ENCODE results near the gene COL1A1. TPM values are rescaled to one million over a fixed set of nuclear protein-coding genes. Genes with fewer than 3 reads are reported as not detected.
A peak's percentile ranks its signal among the peaks of the same experiment; 100 is the strongest.

COL1A1 gene
- total and polyA plus RNA-seq, 2 of the 13 experiments (the other 11 are each of a cell fraction or from before 2014, with no cell fraction given) = 0.05 TPM; not detected in 1

GRCh38 chr17:50149417-50150353, 51.7 kb downstream of the COL1A1 start (continued):
- no peak; the same call in 1 of the 2 replicates for TF ChIP-seq TERF1 (CRISPR knock-in tag; IDR thresholded peaks at IDR 0.05)
- TF ChIP-seq THAP8 (CRISPR knock-in tag; IDR thresholded peaks at IDR 0.05; ENCODE audit: borderline replicate concordance) = no peak
- TF ChIP-seq RARA (CRISPR knock-in tag; IDR thresholded peaks at IDR 0.05) = no peak
- TF ChIP-seq REST (IDR thresholded peaks at IDR 0.05; ENCODE audit: borderline replicate concordance in 1 of 2, low read depth in 1 of 2, low read length in 2 of 2) = no peak
- TF ChIP-seq ZFYVE20 (CRISPR knock-in tag; IDR thresholded peaks at IDR 0.05; ENCODE audit: borderline replicate concordance, low read depth) = peak; percentile 91; the same call in 1 of the 2 replicates
- no peak for TF ChIP-seq CENPT (CRISPR knock-in tag; IDR thresholded peaks at IDR 0.05; ENCODE audit: low read depth)
- TF ChIP-seq, protein P1, sequence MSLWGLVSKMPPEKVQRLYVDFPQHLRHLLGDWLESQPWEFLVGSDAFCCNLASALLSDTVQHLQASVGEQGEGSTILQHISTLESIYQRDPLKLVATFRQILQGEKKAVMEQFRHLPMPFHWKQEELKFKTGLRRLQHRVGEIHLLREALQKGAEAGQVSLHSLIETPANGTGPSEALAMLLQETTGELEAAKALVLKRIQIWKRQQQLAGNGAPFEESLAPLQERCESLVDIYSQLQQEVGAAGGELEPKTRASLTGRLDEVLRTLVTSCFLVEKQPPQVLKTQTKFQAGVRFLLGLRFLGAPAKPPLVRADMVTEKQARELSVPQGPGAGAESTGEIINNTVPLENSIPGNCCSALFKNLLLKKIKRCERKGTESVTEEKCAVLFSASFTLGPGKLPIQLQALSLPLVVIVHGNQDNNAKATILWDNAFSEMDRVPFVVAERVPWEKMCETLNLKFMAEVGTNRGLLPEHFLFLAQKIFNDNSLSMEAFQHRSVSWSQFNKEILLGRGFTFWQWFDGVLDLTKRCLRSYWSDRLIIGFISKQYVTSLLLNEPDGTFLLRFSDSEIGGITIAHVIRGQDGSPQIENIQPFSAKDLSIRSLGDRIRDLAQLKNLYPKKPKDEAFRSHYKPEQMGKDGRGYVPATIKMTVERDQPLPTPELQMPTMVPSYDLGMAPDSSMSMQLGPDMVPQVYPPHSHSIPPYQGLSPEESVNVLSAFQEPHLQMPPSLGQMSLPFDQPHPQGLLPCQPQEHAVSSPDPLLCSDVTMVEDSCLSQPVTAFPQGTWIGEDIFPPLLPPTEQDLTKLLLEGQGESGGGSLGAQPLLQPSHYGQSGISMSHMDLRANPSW (CRISPR knock-in tag; IDR thresholded peaks at IDR 0.05; ENCODE audit: borderline replicate concordance) = no peak
- no peak for TF ChIP-seq ZFP41 (CRISPR knock-in tag; IDR thresholded peaks at IDR 0.05; ENCODE audit: borderline replicate concordance)
- no peak for TF ChIP-seq ZNF7 (CRISPR knock-in tag; IDR thresholded peaks at IDR 0.05)
- peak; percentile 66; the same call in 1 of the 2 replicates for TF ChIP-seq RFXAP (CRISPR knock-in tag; IDR thresholded peaks at IDR 0.05; ENCODE audit: borderline replicate concordance)
- TF ChIP-seq, protein P2, sequence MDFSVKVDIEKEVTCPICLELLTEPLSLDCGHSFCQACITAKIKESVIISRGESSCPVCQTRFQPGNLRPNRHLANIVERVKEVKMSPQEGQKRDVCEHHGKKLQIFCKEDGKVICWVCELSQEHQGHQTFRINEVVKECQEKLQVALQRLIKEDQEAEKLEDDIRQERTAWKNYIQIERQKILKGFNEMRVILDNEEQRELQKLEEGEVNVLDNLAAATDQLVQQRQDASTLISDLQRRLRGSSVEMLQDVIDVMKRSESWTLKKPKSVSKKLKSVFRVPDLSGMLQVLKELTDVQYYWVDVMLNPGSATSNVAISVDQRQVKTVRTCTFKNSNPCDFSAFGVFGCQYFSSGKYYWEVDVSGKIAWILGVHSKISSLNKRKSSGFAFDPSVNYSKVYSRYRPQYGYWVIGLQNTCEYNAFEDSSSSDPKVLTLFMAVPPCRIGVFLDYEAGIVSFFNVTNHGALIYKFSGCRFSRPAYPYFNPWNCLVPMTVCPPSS (IDR thresholded peaks at IDR 0.05) = no peak
- TF ChIP-seq AGO1 (IDR thresholded peaks at IDR 0.05; ENCODE audit: low read depth, low read length, poor library complexity, severe bottlenecking) = peak; percentile 28
- TF ChIP-seq ZZZ3 (CRISPR knock-in tag; IDR thresholded peaks at IDR 0.05; ENCODE audit: borderline replicate concordance) = no peak; the same call in 1 of the 2 replicates
- no peak for TF ChIP-seq ZXDC (CRISPR knock-in tag; IDR thresholded peaks at IDR 0.05)
